HG03442 (cell line): Measurements from ENCODE around the gene ALKBH8.
"Not testable (repeated sequence)": the region's sequence is repeated elsewhere in the genome, so short reads cannot be mapped to it uniquely, and the experiment has no call there.

Experiments used
- ATAC-seq: cut with Tn5 transposase; IDR thresholded peaks from one replicate; pipeline ENCODE4 v1.9.1; 2021; ENCODE audit warnings: mild to moderate bottlenecking, moderate library complexity; ENCODE audit not compliant: unreplicated experiment

Gene ALKBH8

GRCh38 chr11:107508201-107508857, 57.2 kb downstream of the ALKBH8 start:
- ATAC-seq: no peak

DNA sequence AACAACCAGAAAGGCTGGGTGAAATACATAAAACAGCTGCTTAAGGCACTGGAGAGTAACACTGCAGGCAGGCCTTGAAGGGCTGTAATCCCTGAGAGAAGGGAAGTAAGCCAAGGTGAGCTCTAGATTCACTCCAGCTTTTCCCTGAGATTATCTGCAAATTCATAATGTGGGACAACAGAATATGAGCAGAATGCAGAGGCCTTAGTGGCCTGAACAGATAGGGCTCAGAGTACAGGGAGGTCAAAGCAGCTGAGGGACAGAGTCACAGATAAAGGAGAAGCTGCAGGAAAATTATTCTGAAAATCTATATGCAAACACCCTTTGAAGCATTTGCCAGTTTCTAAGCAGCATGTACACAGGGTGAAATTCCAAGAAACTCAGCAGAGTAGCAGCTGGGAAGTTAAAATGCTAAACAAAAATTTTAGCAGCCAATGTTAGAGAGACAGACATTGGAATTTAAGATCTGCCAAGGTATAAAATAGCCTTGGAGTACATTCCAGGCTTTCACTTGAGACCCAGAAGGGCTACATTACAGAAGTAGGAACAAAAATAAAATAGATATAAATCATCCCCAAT, 59.8 kb downstream of the ALKBH8 start:
- no peak for ATAC-seq

- no peak for ATAC-seq
These were observed 60.6 kb downstream of the ALKBH8 start for GRCh38 chr11:107504981-107505380.

DNA sequence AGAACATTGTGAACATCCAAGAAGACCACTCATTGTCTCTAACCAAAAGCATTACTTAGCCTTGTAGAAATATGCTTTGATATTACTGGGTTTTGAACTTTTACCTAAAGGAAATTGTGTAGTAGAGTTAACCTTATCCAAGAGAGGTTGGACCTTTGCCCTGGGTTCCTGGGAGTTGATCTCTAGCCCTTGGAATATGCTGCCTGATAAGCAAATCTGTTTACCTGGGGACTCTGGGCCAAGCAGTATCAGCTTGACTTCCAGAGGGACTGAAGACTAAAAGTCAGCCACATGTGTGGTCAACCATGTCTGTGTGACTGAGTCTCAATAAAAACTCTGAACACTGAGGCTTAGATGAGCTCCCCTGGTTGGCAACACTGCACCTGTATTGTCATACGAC, 63.8 kb downstream of the ALKBH8 start:
- no peak for ATAC-seq

- ATAC-seq: not testable (repeated sequence)
These were observed 68.2 kb downstream of the ALKBH8 start for GRCh38 chr11:107497371-107497770.

- ATAC-seq: no peak
These were observed 69.5 kb downstream of the ALKBH8 start for GRCh38 chr11:107496011-107496410.

DNA sequence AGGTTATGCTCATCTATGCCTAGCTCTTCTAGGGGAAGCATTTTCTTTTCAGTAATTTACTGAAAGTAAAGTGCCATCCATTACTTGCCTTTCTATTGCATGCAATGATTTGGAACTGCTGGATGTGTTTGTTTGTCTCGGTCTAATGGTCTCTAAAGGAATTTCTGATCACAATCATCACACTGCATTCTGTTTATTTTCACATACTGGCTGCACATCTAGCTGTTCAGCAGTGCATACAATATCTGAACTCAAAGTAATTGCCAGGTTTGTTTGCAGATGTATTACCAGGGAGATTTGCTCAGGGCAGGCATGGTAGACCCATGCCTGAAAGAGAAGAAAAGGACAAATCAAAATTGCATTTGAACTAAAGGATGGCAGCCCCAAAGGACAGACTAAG, 71.5 kb downstream of the ALKBH8 start:
- no peak for ATAC-seq

- no peak for ATAC-seq
These were observed 72.4 kb downstream of the ALKBH8 start for GRCh38 chr11:107493117-107493516.

GRCh38 chr11:107490836-107491235, 74.7 kb downstream of the ALKBH8 start:
- no peak for ATAC-seq

DNA sequence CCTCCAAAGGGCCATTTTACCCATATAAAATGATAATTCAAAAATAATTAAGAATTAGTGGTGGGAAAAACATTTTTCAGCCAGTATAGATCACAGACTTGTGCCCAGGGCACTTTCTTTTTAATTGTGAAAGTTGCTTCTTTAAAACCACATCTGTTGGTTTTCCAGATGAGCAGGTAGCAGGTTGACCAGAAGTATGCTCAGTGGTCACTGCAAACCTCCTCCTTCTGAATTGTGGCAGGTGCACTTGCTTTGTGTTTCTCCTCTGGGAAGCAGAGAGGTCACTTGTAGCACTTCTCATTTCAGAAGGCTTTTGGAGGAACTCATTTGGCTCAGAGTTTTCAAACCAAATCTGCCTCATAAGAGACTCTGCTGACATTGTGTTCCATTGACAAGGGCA, 83.3 kb downstream of the ALKBH8 start:
- no peak for ATAC-seq

- ATAC-seq: no peak
These were observed 86.6 kb downstream of the ALKBH8 start for GRCh38 chr11:107478922-107479321.

GRCh38 chr11:107477820-107478219, 87.7 kb downstream of the ALKBH8 start:
- no peak for ATAC-seq

- no peak for ATAC-seq
These were observed 91.7 kb downstream of the ALKBH8 start for GRCh38 chr11:107473792-107474191.

- no peak for ATAC-seq
These were observed 92.6 kb downstream of the ALKBH8 start for GRCh38 chr11:107472966-107473365.

DNA sequence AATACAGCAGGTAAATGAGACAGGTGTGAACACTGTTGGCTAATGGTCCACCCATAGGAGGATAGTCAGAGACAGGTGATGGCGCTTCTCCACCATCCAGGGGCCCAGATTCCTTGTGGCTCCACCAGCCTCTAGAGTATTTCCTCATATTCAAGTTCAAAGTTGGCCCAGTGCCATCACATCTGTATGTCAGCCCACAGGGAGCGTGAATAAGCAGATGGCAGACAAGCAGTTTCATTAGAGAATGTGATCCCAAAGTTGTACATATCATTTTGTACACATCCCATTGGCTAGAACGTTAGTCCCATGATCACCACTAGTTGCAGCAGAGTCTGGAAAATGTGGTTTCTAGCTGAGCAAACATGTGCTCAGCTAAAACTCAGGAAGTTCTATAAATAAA, 96.9 kb downstream of the ALKBH8 start:
- ATAC-seq: no peak

DNA sequence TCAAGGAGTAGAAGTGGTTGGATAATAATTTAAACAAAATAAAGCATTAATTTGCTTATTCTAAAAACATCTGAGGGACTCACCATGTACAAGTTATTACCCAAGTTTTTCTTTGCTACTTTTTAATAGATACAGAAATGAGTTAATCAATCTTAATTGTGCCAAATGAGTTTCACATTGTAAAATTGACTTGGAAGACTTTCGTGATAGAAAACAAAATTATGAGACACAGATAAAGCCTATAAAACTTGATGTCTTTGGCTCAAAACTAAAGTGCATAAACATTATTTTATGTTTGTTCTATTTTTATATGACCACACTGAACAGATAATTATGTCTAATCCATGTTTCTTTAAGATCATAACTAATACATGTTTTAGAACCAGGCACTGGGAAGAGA, 97.8 kb downstream of the ALKBH8 start:
- ATAC-seq: no peak

DNA sequence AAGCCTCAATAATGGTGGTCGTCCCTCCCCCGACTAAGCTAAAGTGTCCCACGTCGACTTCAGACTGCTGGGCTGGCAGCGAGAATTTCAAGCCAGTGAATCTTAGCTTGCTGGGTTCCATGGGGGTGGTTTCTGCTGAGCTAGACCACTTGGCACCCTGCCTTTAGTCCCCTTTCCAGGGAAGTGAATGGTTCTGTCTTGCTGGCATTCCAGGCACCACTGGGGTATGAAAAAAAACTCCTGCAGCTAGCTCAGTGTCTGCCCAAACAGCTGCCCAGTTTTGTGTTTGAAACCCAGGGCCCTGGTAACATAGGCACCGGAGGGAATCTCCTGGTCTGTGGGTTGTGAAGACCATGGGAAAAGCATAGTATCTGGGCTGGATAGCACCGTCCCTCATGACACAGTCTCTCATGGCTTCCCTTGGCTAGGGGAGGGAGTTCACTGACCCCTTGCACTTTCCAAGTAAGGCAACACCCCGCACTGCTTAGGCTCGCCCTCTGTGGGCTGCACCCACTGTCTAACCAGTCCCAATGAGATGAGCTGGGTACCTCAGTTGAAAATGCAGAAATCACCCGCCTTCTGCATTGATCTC, 99.2 kb downstream of the ALKBH8 start:
- ATAC-seq: not testable (repeated sequence)

- ATAC-seq: peak; percentile 97
These were observed 107.8 kb downstream of the ALKBH8 start, which contains the start of gene CWF19L2 for GRCh38 chr11:107457558-107458271. Gene CWF19L2, minus strand, starts transcription at chr11:107457825. Its CDS starts 9 bp downstream, at chr11:107457816.

- ATAC-seq: peak; percentile 33
These were observed 108.4 kb downstream of the ALKBH8 start for GRCh38 chr11:107457205-107457557.

DNA sequence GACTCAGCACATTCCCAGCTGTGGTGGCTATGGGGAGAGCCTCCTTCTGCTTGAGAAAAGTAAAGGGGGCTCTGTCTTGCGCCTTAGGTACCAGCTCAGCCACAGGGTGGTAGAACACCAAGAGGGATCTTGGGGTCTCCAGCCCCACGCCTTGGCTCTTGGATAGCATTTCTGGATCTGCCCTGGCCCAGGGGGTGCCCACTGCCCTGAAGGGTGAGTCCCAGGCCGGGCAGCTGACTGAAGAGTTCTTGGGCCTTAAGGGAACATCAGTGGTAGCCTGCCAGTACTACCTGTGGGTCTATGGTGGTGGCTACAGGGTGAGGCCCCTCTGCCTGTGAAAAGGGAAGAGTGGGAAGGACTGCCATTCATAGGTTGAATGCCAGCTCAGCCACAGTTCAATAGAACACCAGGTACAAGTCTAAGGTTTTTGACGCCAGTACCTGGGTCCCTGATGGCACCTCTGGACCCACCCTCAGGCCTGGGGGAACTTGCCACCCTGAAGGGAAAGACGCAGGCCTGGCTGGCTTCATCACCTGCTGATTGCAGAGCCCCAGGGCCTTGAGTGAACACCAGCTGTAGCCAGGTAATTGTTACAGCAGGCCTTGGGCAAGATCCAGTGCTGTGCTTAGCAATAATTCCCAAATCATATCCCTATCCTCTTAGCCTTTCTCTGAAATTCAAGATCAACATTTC, 111.8 kb downstream of the ALKBH8 start:
- no peak for ATAC-seq
